Tibial nerve (tissue), 4 donors: ENCODE measurements around the gene COMP. TPM values are rescaled to one million over a fixed set of nuclear protein-coding genes. Genes with fewer than 3 reads are reported as not detected.

Experiments used
- DNase-seq, 2 donors: peaks; one replicate each; pipeline ENCODE4 v3.0.0-alpha.2; 2019; ENCODE audit warnings: low spot score in 2 of 2
- H3K27ac ChIP-seq, 4 donors: fragments of 200-600 bp; sonication (generic) in 3 of 4; one replicate each; pipeline ENCODE4 v1.5.1; 2017 to 2019; ENCODE audit warnings: mild to moderate bottlenecking in 1 of 4
- H3K27me3 ChIP-seq, 2 donors: fragments of 200-600 bp; sonication (generic) in 1 of 2; one replicate each; pipeline versions ENCODE4 v1.5.1 to v1.6.0; 2017 to 2019
- H3K36me3 ChIP-seq, 3 donors: fragments of 200-600 bp; sonication (generic); one replicate each; pipeline ENCODE4 v1.5.1; 2018 to 2019
- H3K4me1 ChIP-seq, 4 donors: fragments of 200-600 bp; sonication (generic) in 3 of 4; one replicate each; pipeline ENCODE4 v1.5.1; 2017 to 2019
- H3K4me3 ChIP-seq, 4 donors: fragments of 200-600 bp; sonication (generic) in 3 of 4; one replicate each; pipeline ENCODE4 v1.5.1; 2017 to 2019; ENCODE audit warnings: mild to moderate bottlenecking in 1 of 4, moderate library complexity in 1 of 4
- H3K9me3 ChIP-seq, 4 donors: fragments of 200-600 bp; sonication (generic) in 3 of 4; one replicate each; pipeline ENCODE4 v1.5.1; 2017 to 2019
- EP300 ChIP-seq, 2 donors: sonication (generic); formaldehyde crosslinking; IDR thresholded peaks; one replicate each; pipeline ENCODE4 v1.6.1; 2017; ENCODE audit warnings: antibody characterized with exemption in 2 of 2, mild to moderate bottlenecking in 1 of 2
- POLR2A ChIP-seq, 2 donors: fragments of 450-650 bp; IDR thresholded peaks; one replicate each; pipeline ENCODE4 v1.6.1; 2017; ENCODE audit warnings: antibody characterized with exemption in 2 of 2, mild to moderate bottlenecking in 2 of 2, moderate library complexity in 2 of 2
- WGBS, 2 donors: methylation state at CpG; one replicate each; pipeline ENCODE4 v1.1.5; 2018; 5-methylcytosine and 5-hydroxymethylcytosine counted together
- total RNA-seq, 4 donors: library from RNA; depleted of rRNA; stranded (reverse); fragments of >200 nt; gene quantifications; one replicate each; pipeline ENCODE4 v1.1.0, GENCODE V29; 2016
- TF ChIP-seq, protein P1 (sequence below), 5 experiments: fragments of 200-600 bp in 3 of 5; fragments of 450-650 bp in 2 of 5; sonication (generic) in 3 of 5; IDR thresholded peaks; one replicate each; pipeline ENCODE4 v1.5.1; 2016 to 2019; ENCODE audit warnings: antibody characterized with exemption in 5 of 5, mild to moderate bottlenecking in 3 of 5, moderate library complexity in 2 of 5

The COMP gene
- total RNA-seq, 4 donors from 2014 or later, result 14.0 to 117 (median 25.3) TPM

DNA sequence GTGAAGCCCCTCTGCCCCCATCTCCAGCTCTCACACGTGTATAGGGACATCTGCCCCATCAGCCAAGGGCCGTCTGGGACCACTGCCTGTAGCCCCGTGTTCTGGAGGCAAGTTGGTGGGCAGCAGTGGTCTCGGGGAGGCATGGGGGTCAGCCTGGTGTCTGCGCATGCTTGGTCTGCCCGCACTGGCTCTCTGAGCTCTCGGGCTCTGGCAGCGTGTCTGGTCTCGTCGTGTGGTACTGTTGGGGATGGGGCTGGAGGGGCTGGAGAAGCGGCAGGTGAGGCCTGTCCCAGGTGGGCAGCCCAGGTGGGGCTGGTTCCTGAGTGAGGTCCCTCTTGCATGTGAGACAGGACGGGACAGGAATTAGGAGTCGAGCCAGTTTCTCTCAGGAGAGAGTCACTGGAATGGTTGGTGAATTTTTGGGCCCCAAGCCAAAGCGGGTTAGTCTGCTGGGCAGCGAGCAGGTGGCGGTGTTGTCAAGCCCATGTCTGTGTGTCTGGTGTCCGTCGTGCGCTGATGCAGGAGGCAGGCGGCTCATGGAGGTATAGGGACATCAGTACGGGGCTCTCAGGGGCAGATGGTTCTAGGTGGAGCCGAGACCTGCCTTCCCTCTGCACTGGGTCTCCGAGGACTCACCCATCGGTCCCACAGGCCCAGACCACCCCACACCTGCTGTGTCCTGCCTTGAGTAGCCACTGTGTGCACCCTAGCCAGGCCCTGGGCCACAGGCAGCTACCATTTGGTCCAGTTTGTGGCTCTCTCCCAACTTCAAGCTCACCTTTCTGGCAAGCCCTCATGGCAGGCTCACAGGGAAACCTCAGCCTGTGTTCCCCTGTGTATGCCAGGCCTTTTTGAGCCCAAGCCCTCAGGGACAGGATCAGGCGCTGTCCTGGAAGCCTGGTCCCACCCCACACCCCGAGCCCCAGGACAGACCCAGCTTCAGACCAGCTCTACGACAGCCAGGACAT lies 18.2 kb downstream of the COMP start:
- no peaks in the 10 kb centered on the region for H3K9me3 ChIP-seq
- H3K4me1 ChIP-seq, result peaks cover 0 to 10% (median 0%) of the 10 kb centered on the region in 4 donors
- no peak for DNase-seq
- H3K36me3 ChIP-seq, result peaks cover 0 to 72% (median 0%) of the 10 kb centered on the region in 3 donors
- H3K4me3 ChIP-seq, result no peak overlapping the region
- no peak overlapping the region for H3K27ac ChIP-seq
- H3K27me3 ChIP-seq, result no peaks in the 10 kb centered on the region
- TF ChIP-seq POLR2A (IDR thresholded peaks at IDR 0.05) (no peak), EP300 (IDR thresholded peaks at IDR 0.05) (no peak)
- TF ChIP-seq, protein P1, sequence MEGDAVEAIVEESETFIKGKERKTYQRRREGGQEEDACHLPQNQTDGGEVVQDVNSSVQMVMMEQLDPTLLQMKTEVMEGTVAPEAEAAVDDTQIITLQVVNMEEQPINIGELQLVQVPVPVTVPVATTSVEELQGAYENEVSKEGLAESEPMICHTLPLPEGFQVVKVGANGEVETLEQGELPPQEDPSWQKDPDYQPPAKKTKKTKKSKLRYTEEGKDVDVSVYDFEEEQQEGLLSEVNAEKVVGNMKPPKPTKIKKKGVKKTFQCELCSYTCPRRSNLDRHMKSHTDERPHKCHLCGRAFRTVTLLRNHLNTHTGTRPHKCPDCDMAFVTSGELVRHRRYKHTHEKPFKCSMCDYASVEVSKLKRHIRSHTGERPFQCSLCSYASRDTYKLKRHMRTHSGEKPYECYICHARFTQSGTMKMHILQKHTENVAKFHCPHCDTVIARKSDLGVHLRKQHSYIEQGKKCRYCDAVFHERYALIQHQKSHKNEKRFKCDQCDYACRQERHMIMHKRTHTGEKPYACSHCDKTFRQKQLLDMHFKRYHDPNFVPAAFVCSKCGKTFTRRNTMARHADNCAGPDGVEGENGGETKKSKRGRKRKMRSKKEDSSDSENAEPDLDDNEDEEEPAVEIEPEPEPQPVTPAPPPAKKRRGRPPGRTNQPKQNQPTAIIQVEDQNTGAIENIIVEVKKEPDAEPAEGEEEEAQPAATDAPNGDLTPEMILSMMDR (IDR thresholded peaks at IDR 0.05), result no peak
- WGBS, 2 donors, result 88 to 89% methylated on average over 24 to 27 of the region's 27 CpGs

DNA sequence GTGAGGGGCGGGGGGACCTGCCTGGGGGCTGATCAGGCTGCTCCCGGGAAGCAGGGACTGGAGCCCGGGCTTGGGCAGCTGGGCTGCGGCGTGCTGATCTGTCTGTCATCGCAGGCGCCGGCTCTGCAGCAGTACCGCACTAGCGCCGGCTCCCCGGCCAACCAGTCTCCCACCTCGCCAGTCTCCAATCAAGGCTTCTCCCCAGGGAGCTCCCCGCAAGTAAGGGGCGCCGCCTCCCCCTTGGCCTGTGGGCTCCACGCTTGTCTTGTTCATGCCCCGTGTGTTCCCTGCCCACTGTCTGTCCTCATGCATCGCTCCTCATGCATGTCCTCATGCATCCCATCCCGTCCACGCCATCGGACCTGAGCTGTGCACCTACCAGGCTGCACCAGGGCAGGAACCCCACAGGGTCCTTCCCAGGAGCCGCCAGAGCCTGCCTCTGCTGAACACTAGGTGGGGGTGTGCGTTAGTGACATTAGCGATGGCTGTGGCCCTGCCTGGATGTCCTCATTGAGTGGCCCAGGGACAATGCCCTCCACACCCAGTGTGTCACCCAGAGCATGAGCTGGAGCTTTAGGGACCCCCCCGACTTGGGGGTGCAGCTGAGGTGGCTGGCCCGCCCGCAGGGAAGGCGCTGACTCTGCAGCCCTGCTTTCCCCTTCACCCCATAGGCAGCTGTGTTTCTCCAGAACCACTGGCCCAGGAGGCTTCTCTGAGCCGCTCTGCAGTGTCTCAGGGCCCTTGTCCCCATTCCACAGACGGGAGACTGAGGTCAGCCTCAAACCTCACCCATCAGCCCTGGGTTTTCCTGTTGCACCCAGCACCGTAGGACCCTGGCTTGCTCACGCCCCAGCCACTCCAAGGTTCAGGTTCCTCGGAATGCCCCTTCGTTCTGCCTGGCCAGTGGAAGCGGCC lies 19.5 kb downstream of the COMP start:
- peaks cover 0 to 72% (median 0%) of the 10 kb centered on the region in 3 donors for H3K36me3 ChIP-seq
- no peak overlapping the region for H3K27ac ChIP-seq
- DNase-seq, result no peak

DNA sequence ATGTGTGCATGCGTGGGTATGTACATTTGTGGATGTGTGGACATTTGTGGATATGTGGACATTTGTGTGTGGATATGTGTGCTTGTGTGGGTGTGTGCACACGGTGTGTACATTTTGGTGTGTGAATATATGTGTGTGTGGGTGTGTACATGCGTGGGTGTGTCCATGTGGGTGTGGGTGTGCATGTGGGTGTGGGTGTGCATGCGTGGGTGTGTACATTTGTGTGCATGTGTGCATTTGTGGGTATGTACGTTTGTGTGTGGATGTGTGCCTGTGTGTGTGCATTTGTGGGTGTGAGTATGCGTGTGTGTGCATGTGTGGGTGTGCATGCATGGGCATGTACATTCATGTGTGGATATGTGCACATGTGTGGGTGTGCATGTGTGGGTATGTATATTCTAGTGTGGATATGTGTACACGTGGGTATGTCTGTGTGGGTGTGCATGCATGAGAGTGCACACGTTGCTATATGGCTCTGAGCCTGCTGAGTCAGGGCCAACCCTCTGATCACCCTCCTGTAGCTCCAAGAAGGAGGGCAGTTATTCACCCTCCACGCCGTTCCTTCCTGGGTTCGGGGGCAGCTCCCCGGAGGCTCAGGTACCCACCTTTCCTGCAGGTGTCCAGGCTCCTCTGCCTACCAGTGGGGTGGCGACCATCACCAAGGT lies 20.3 kb downstream of the COMP start:
- Histone ChIP-seq H3K9me3 (no peaks in the 10 kb centered on the region), H3K36me3 (peaks cover 0 to 68% (median 0%) of the 10 kb centered on the region in 3 donors), H3K4me1 (no peaks in the 10 kb centered on the region), H3K4me3 (no peak overlapping the region), H3K27ac (no peak overlapping the region), H3K27me3 (no peaks in the 10 kb centered on the region)
- DNase-seq, result no peak
- WGBS, 2 donors, result 77 to 78% methylated on average over 13 of the region's 13 CpGs
- TF ChIP-seq POLR2A (IDR thresholded peaks at IDR 0.05), result no peak
- TF ChIP-seq, protein P1 (IDR thresholded peaks at IDR 0.05), result no peak
- TF ChIP-seq EP300 (IDR thresholded peaks at IDR 0.05), result no peak

More for the DNA sequence above, 19.5 kb downstream of the COMP start:
- WGBS, 2 donors, result 86 to 88% methylated on average over 31 to 36 of the region's 36 CpGs
- H3K4me3 ChIP-seq, result no peak overlapping the region
- no peaks in the 10 kb centered on the region for H3K9me3 ChIP-seq
- H3K4me1 ChIP-seq, result no peaks in the 10 kb centered on the region
- no peaks in the 10 kb centered on the region for H3K27me3 ChIP-seq
- TF ChIP-seq, protein P1 (IDR thresholded peaks at IDR 0.05), result no peak
- TF ChIP-seq POLR2A (IDR thresholded peaks at IDR 0.05) (no peak), EP300 (IDR thresholded peaks at IDR 0.05) (no peak)

DNA sequence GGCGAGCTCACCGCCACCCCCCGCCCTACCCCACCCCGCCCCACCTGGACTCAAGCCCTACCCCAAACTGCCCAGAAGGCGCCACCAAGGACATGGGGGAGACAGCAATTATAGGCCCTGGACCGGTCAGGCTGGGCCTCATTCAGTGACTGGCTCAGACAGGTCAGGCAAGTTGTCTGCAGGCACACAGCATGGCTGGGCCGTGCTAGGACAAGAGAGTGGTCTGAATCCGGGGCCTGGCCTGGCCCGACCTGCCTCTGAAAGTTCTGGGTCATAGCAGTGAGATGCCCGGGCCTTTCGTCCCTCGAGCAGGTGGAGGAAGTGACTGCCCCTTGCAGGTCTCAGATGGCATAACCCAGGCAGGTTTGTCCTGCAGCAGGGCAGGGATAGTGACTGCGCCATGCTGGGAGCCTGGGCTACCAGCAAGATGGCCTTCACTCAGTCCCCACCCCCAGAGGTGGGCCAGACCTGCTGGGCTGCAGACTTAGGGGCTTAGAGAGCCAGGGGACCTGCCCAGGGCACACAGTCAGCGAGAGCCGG lies 21.0 kb downstream of the COMP start:
- 91 to 97% methylated on average over 8 to 9 of the region's 15 CpGs for WGBS, 2 donors
- TF ChIP-seq, protein P1 (IDR thresholded peaks at IDR 0.05), result no peak
- TF ChIP-seq EP300 (IDR thresholded peaks at IDR 0.05) (no peak), POLR2A (IDR thresholded peaks at IDR 0.05) (no peak)
- Histone ChIP-seq H3K36me3 (peaks cover 0 to 61% (median 0%) of the 10 kb centered on the region in 3 donors), H3K4me1 (no peaks in the 10 kb centered on the region), H3K27me3 (no peaks in the 10 kb centered on the region), H3K4me3 (no peak overlapping the region), H3K27ac (no peak overlapping the region), H3K9me3 (no peaks in the 10 kb centered on the region)
- no peak for DNase-seq
